H1 (cell line): Measurements from ENCODE around the gene NR2F6. TPM values are rescaled to one million over a fixed set of nuclear protein-coding genes. Genes with fewer than 3 reads are reported as not detected.

Experiments
- CTCF ChIA-PET: fragments of 300-600 bp; sonication (Branson Sonifier 250); formaldehyde crosslinking; loops from one replicate; lab custom pipeline; 2021; ENCODE audit not compliant: partially characterized antibody; lab: Charles Lee
- POLR2A ChIA-PET: fragments of 300-600 bp; sonication (Branson Sonifier 250); formaldehyde crosslinking; loops from one replicate; lab custom pipeline; 2021; ENCODE audit warnings: inconsistent platforms; ENCODE audit not compliant: partially characterized antibody; lab: Charles Lee
- DNase-seq, 2 experiments: peaks; one replicate each; pipeline versions ENCODE4 v3.0.0 to v3.0.0-alpha.2; 2010 to 2022; ENCODE audit warnings: low spot score in 2 of 2, low read depth in 1 of 2, mixed read lengths in 1 of 2
- FAIRE-seq: peaks from 2 replicates; lab custom pipeline; 2011; peaks lifted over from hg19 to GRCh38; lab: Jason Lieb, UNC
- H2AFZ ChIP-seq: 2 replicates; pipeline ENCODE4 v1.8.1; 2012; ENCODE audit warnings: low read length, inconsistent platforms
- H2AK5ac ChIP-seq: 2 replicates; pipeline ENCODE4 v1.6.1; 2013; ENCODE audit warnings: low read depth, low read length
- H2BK120ac ChIP-seq: replicated peaks from 2 replicates; pipeline ENCODE3; 2013; ENCODE audit warnings: low read depth, low read length, inconsistent platforms
- H2BK12ac ChIP-seq: 2 replicates; pipeline ENCODE4 v1.6.1; 2013; ENCODE audit warnings: low read depth, low read length
- H2BK15ac ChIP-seq: 2 replicates; pipeline ENCODE4 v1.6.1; 2013; ENCODE audit warnings: low read length
- H2BK20ac ChIP-seq: 2 replicates; pipeline ENCODE4 v1.6.1; 2013; ENCODE audit warnings: low read length
- H2BK5ac ChIP-seq: 2 replicates; pipeline ENCODE4 v1.6.1; 2013; ENCODE audit warnings: low read depth, low read length
- H3K14ac ChIP-seq: 2 replicates; pipeline ENCODE4 v1.6.1; 2013; ENCODE audit warnings: inconsistent platforms; ENCODE audit not compliant: insufficient read length
- H3K18ac ChIP-seq: 2 replicates; pipeline ENCODE4 v1.6.1; 2013; ENCODE audit warnings: low read length; ENCODE audit errors: extremely low read depth
- H3K23ac ChIP-seq: 2 replicates; pipeline ENCODE4 v1.6.1; 2013; ENCODE audit warnings: inconsistent platforms; ENCODE audit not compliant: insufficient read length
- H3K23me2 ChIP-seq: 2 replicates; pipeline ENCODE4 v1.6.1; 2013; ENCODE audit warnings: low read depth, low read length
- H3K27ac ChIP-seq: 2 replicates; pipeline ENCODE4 v1.6.1; 2011; ENCODE audit warnings: low read depth, low read length, inconsistent platforms
- H3K27me3 ChIP-seq, 4 experiments: replicated peaks in 1 of 4; 1 replicate in 1 of 4; 2 replicates in 3 of 4; pipeline versions ENCODE4 v1.6.1 to v1.8.1; 2011 to 2013; ENCODE audit warnings: low read length in 3 of 4, mild to moderate bottlenecking in 3 of 4, inconsistent platforms in 2 of 4, mixed read lengths in 2 of 4, moderate library complexity in 1 of 4; ENCODE audit not compliant: control insufficient read depth in 3 of 4, insufficient read depth in 3 of 4; ENCODE audit errors: extremely low read depth in 1 of 4
- H3K36me3 ChIP-seq, 4 experiments: 2 replicates each; pipeline versions ENCODE4 v1.6.1 to v1.8.1; 2011 to 2013; ENCODE audit warnings: mild to moderate bottlenecking in 4 of 4, low read length in 3 of 4, moderate library complexity in 2 of 4, control low read depth in 1 of 4, inconsistent platforms in 1 of 4; ENCODE audit not compliant: insufficient read depth in 4 of 4, control insufficient read depth in 2 of 4
- H3K4ac ChIP-seq: replicated peaks from 2 replicates; pipeline ENCODE3; 2013; ENCODE audit warnings: low read length, low read depth, mixed read lengths, inconsistent platforms; ENCODE audit not compliant: insufficient read length
- H3K4me1 ChIP-seq, 4 experiments: replicated peaks in 1 of 4; 1 replicate in 1 of 4; 2 replicates in 3 of 4; pipeline versions ENCODE4 v1.6.1 to v1.8.1; 2011 to 2013; ENCODE audit warnings: low read length in 3 of 4, inconsistent platforms in 2 of 4, mixed read lengths in 1 of 4; ENCODE audit not compliant: insufficient read depth in 4 of 4, control insufficient read depth in 3 of 4
- H3K4me2 ChIP-seq, 2 experiments: 2 replicates each; pipeline versions ENCODE4 v1.6.1 to v1.8.1; 2011 to 2013; ENCODE audit warnings: low read depth in 2 of 2, low read length in 2 of 2, control low read depth in 1 of 2, inconsistent platforms in 1 of 2, mild to moderate bottlenecking in 1 of 2; ENCODE audit not compliant: insufficient read depth in 1 of 2
- H3K4me3 ChIP-seq, 4 experiments: fragments of 200-600, 300-600 bp in 1 of 4; sonication (generic), shearing (Covaris generic), sonication (Bioruptor Twin) in 1 of 4; 2 replicates each; pipeline versions ENCODE4 v1.5.1 to v1.8.1; 2011 to 2016; ENCODE audit warnings: low read length in 4 of 4, low read depth in 3 of 4, control low read depth in 2 of 4, inconsistent platforms in 2 of 4, mild to moderate bottlenecking in 2 of 4, mixed read lengths in 1 of 4, moderate library complexity in 1 of 4; ENCODE audit not compliant: insufficient read depth in 2 of 4; ENCODE audit errors: extremely low read depth in 1 of 4
- H3K56ac ChIP-seq: replicated peaks from 2 replicates; pipeline ENCODE3; 2013; ENCODE audit warnings: low read depth, mild to moderate bottlenecking, mixed read lengths, low read length, inconsistent platforms; ENCODE audit not compliant: insufficient read length
- H3K79me1 ChIP-seq: 2 replicates; pipeline ENCODE4 v1.6.1; 2013; ENCODE audit warnings: low read depth, low read length, control low read depth
- H3K79me2 ChIP-seq, 2 experiments: 2 replicates each; pipeline versions ENCODE4 v1.6.1 to v1.8.1; 2012 to 2013; ENCODE audit warnings: low read length in 2 of 2, mild to moderate bottlenecking in 2 of 2, inconsistent platforms in 1 of 2; ENCODE audit not compliant: insufficient read depth in 2 of 2, control insufficient read depth in 1 of 2
- H3K9ac ChIP-seq, 4 experiments: replicated peaks in 1 of 4; 1 replicate in 1 of 4; 2 replicates in 3 of 4; pipeline versions ENCODE4 v1.6.1 to v1.8.1; 2011 to 2013; ENCODE audit warnings: low read depth in 3 of 4, low read length in 3 of 4, control low read depth in 2 of 4, mild to moderate bottlenecking in 2 of 4, moderate library complexity in 2 of 4, inconsistent platforms in 1 of 4; ENCODE audit errors: extremely low read depth in 1 of 4
- H3K9me3 ChIP-seq, 2 experiments: 2 replicates each; pipeline versions ENCODE4 v1.6.1 to v1.8.1; 2012 to 2013; ENCODE audit warnings: mild to moderate bottlenecking in 2 of 2, moderate library complexity in 2 of 2, control low read depth in 1 of 2, inconsistent platforms in 1 of 2, low read depth in 1 of 2, low read length in 1 of 2, mixed read lengths in 1 of 2; ENCODE audit not compliant: insufficient read depth in 2 of 2
- H4K20me1 ChIP-seq, 2 experiments: replicated peaks in 1 of 2; 2 replicates each; pipeline versions ENCODE3 to v1.8.1; 2011 to 2013; ENCODE audit warnings: inconsistent platforms in 2 of 2, low read length in 2 of 2, mild to moderate bottlenecking in 1 of 2; ENCODE audit not compliant: insufficient read depth in 2 of 2, control insufficient read depth in 1 of 2
- H4K5ac ChIP-seq: 2 replicates; pipeline ENCODE4 v1.6.1; 2013; ENCODE audit warnings: low read length, low read depth, mixed read lengths, inconsistent platforms; ENCODE audit not compliant: insufficient read length
- H4K8ac ChIP-seq: 2 replicates; pipeline ENCODE4 v1.8.0; 2013; ENCODE audit warnings: mild to moderate bottlenecking, moderate library complexity, low read length, inconsistent platforms; ENCODE audit not compliant: insufficient read depth; ENCODE audit errors: extremely low read depth
- H4K91ac ChIP-seq: replicated peaks from 2 replicates; pipeline ENCODE3; 2013; ENCODE audit warnings: low read length, mixed read lengths, inconsistent platforms; ENCODE audit not compliant: insufficient read length
- KDM4A ChIP-seq: IDR thresholded peaks from one replicate; pipeline ENCODE4 v1.7.1; 2012; ENCODE audit warnings: low read depth, mild to moderate bottlenecking, moderate library complexity, low read length, inconsistent platforms; ENCODE audit not compliant: severe bottlenecking
- RXRA ChIP-seq: IDR thresholded peaks from 2 replicates; pipeline ENCODE4 v1.6.1; 2011; ENCODE audit warnings: low read depth, mild to moderate bottlenecking, low read length, moderate library complexity; ENCODE audit not compliant: insufficient read depth
- SUZ12 ChIP-seq: fragments of 200-600 bp; sonication (generic); IDR thresholded peaks from 2 replicates; pipeline ENCODE4 v1.6.1; 2012; ENCODE audit warnings: mild to moderate bottlenecking, inconsistent platforms, low read length, moderate library complexity, mixed read lengths
- TAF7 ChIP-seq: optimal IDR thresholded peaks from 2 replicates; pipeline ENCODE3; 2011; ENCODE audit warnings: low read depth, mild to moderate bottlenecking, inconsistent platforms, low read length, moderate library complexity, borderline replicate concordance
- WGBS, 2 experiments: shearing (Covaris generic) in 1 of 2; methylation state at CpG; one replicate each; pipeline versions ENCODE4 v1.1.6 to v1.1.7; 2013 to 2015; ENCODE audit warnings: low lambda C conversion rate in 2 of 2, mixed read lengths in 2 of 2, inconsistent platforms in 1 of 2, low coverage in 1 of 2, missing lambda C conversion rate in 1 of 2; ENCODE audit not compliant: insufficient replicate concordance in 2 of 2, insufficient coverage in 1 of 2, insufficient read length in 1 of 2; ENCODE audit errors: extremely low coverage in 1 of 2, missing lambda C conversion rate in 1 of 2; 5-methylcytosine and 5-hydroxymethylcytosine counted together
- polyA plus RNA-seq, 7 experiments: library from polyadenylated mRNA; depleted of rRNA in 3 of 7; stranded (reverse) in 5 of 7; unstranded in 2 of 7; fragments of >200 nt in 5 of 7; fragments of 200-250 nt in 2 of 7; gene quantifications; 1 replicate in 5 of 7; 2 replicates in 1 of 7; 4 replicates in 1 of 7; pipeline versions ENCODE4 v1.2.1 to v1.2.3, GENCODE V29; 2011 to 2013; ENCODE audit warnings: missing spikeins in 2 of 7, mixed read lengths in 2 of 7
- total RNA-seq: library from RNA; stranded (reverse); fragmentation: NEBNext Ultra II Directional; extraction: Animal tissue kit (Norgen Biotek cat#: 25700); gene quantifications from 2 replicates; pipeline ENCODE4 v1.2.1, GENCODE V29; 2021

NR2F6 gene
- total and polyA plus RNA-seq, 2 of the 8 experiments (the other 6 are each of a cell fraction or from before 2014, with no cell fraction given): 99.7 to 114 TPM

GRCh38 chr19:17266589-17266974 is 20.9 kb upstream of the NR2F6 start:
- no peak for FAIRE-seq

More at GRCh38 chr19:17266589-17266974, 20.9 kb upstream of the NR2F6 start:
- no peak overlapping the region for H3K14ac ChIP-seq
- H3K79me1 ChIP-seq: no peaks in the 10 kb centered on the region; the same call in 1 of the 2 replicates
- H2AFZ ChIP-seq: 0 out of 2 replicates have a peak overlapping the region, but pooled peaks have one; percentile 55
- no peaks in the 10 kb centered on the region for H3K27me3 ChIP-seq
- H3K9me3 ChIP-seq: no peaks in the 10 kb centered on the region
- H2BK12ac ChIP-seq: no peak overlapping the region
- TF ChIP-seq TAF7 (peak; percentile 20), RXRA (no peak), SUZ12 (no peak), KDM4A (no peak)
- H3K9ac ChIP-seq: no peak overlapping the region
- peaks cover 0 to 8% (median 2%) of the 10 kb centered on the region in 4 experiments; a peak in 5 of 7 replicates for H3K4me1 ChIP-seq
- H3K79me2 ChIP-seq: peaks cover 3 to 12% of the 10 kb centered on the region in 2 experiments; a peak in 3 of 4 replicates
- CTCF ChIA-PET: interaction anchor here (0.6 to 2.7 kb wide), 7 partner anchors 17 to 200 kb away, joined by 3 to 8 read pairs (median 6); partner anchors contain the start of gene NR2F6
- H3K27ac ChIP-seq: no peak overlapping the region
- POLR2A ChIA-PET: interaction anchor here (0.6 to 12.8 kb wide), 16 partner anchors 13 to 441 kb away, joined by 3 to 113 read pairs (median 5); partner anchors contain the start of genes ANKLE1, DDA1 and USE1
- H3K36me3 ChIP-seq: peaks cover 5 to 12% (median 7%) of the 10 kb centered on the region in 4 experiments; a peak in 5 of 8 replicates
- no peak for DNase-seq
- no peak overlapping the region for H4K8ac ChIP-seq
- H4K91ac ChIP-seq: no peak overlapping the region
- H3K4ac ChIP-seq: no peak overlapping the region
- H3K4me3 ChIP-seq: peak overlapping the region in 1 of 4 experiments; percentile 31; a peak in 1 of 8 replicates
- H2BK20ac ChIP-seq: no peak overlapping the region
- no peak overlapping the region for H3K18ac ChIP-seq
- H2BK120ac ChIP-seq: no peak overlapping the region
- H2AK5ac ChIP-seq: no peak overlapping the region
- no peaks in the 10 kb centered on the region for H4K20me1 ChIP-seq
- no peaks in the 10 kb centered on the region for H3K23me2 ChIP-seq
- peak overlapping the region; percentile 18; the same call in 1 of the 2 replicates for H2BK5ac ChIP-seq
- 80% methylated on average over 12 of the region's 12 CpGs; no CpG with 5 or more reads in 1 of the 2 experiments for WGBS, 2 experiments
- H3K4me2 ChIP-seq: no peak overlapping the region
- no peak overlapping the region for H3K23ac ChIP-seq
- no peak overlapping the region for H4K5ac ChIP-seq
- H2BK15ac ChIP-seq: no peak overlapping the region
- H3K56ac ChIP-seq: no peak overlapping the region
